Bronchial epithelial cell (primary cell): ENCODE results near the gene PREX1. TPM values are rescaled to one million over a fixed set of nuclear protein-coding genes. Genes with fewer than 3 reads are reported as not detected.

ENCODE experiments used
- DNase-seq: peaks from one replicate; pipeline ENCODE4 v3.0.0-alpha.2; 2010; ENCODE audit warnings: low read depth
- FAIRE-seq: peaks from 2 replicates; lab custom pipeline; 2011; peaks lifted over from hg19 to GRCh38; lab: Jason Lieb, UNC
- H3K27me3 ChIP-seq: 2 replicates; pipeline ENCODE4 v1.5.1; 2011; ENCODE audit warnings: low read length; ENCODE audit not compliant: control insufficient read depth, insufficient read depth
- H3K36me3 ChIP-seq: 2 replicates; pipeline ENCODE4 v1.5.1; 2011; ENCODE audit warnings: low read length; ENCODE audit not compliant: control insufficient read depth, insufficient read depth
- H3K4me3 ChIP-seq: 2 replicates; pipeline ENCODE4 v1.5.1; 2011; ENCODE audit warnings: mild to moderate bottlenecking, low read depth, low read length, control low read depth
- CTCF ChIP-seq: IDR thresholded peaks from 2 replicates; pipeline ENCODE4 v1.5.1; 2011; ENCODE audit warnings: mild to moderate bottlenecking, moderate library complexity, low read length, control low read depth, inconsistent platforms; ENCODE audit not compliant: insufficient read depth, severe bottlenecking
- total RNA-seq: library from RNA; depleted of rRNA; stranded (reverse); fragments of >200 nt; gene quantifications from 2 replicates; pipeline ENCODE4 v1.2.1, GENCODE V29; 2014

Gene PREX1
- total RNA-seq, 1 donor from 2014 or later, result under 0.01 TPM

- Histone ChIP-seq H3K36me3 (no peaks in the 10 kb centered on the region), H3K27me3 (no peaks in the 10 kb centered on the region), H3K4me3 (no peak overlapping the region)
- FAIRE-seq (no peak), DNase-seq (no peak)
- TF ChIP-seq CTCF, result no peak
These were observed 64.4 kb downstream of the PREX1 start for GRCh38 chr20:48763216-48763914.

- no peak overlapping the region for H3K4me3 ChIP-seq
- DNase-seq, result no peak
- H3K36me3 ChIP-seq, result no peaks in the 10 kb centered on the region
- H3K27me3 ChIP-seq, result no peaks in the 10 kb centered on the region
- no peak for FAIRE-seq
- no peak for TF ChIP-seq CTCF
These were observed 65.9 kb downstream of the PREX1 start for GRCh38 chr20:48761874-48762273.

- H3K36me3 ChIP-seq, result no peaks in the 10 kb centered on the region
- H3K27me3 ChIP-seq, result no peaks in the 10 kb centered on the region
- FAIRE-seq (no peak), DNase-seq (no peak)
- TF ChIP-seq CTCF, result no peak
- H3K4me3 ChIP-seq, result no peak overlapping the region
These were observed 66.6 kb downstream of the PREX1 start for GRCh38 chr20:48761023-48761785.

- H3K4me3 ChIP-seq, result no peak overlapping the region
- no peaks in the 10 kb centered on the region for H3K27me3 ChIP-seq
- no peak for FAIRE-seq
- DNase-seq, result peak; percentile 69
- TF ChIP-seq CTCF, result no peak
- H3K36me3 ChIP-seq, result no peaks in the 10 kb centered on the region
These were observed 67.3 kb downstream of the PREX1 start for GRCh38 chr20:48760403-48760983.

GRCh38 chr20:48759631-48760245, 68.1 kb downstream of the PREX1 start:
- H3K27me3 ChIP-seq, result no peaks in the 10 kb centered on the region
- TF ChIP-seq CTCF, result no peak
- DNase-seq (no peak), FAIRE-seq (no peak)
- no peaks in the 10 kb centered on the region for H3K36me3 ChIP-seq
- no peak overlapping the region for H3K4me3 ChIP-seq
